GM12878 (cell line): ENCODE results near the gene TFDP1. TPM values are rescaled to one million over a fixed set of nuclear protein-coding genes. Genes with fewer than 3 reads are reported as not detected.

ENCODE experiments used
- ATAC-seq: fragments of 200-7000 bp; cut with Tn5 transposase; 3 replicates; pipeline ENCODE4 v1.9.1; 2020; ENCODE audit warnings: mild to moderate bottlenecking, moderate library complexity
- BruUV-seq: library from RNA; stranded (reverse); fragments of 400-500 nt; replicated peaks from 2 replicates; lab custom pipeline; 2021; lab: Mats Ljungman, UMichigan
- CTCF ChIA-PET: fragments of 300-600 bp; sonication (Branson Sonifier 250); formaldehyde crosslinking; extraction: SDS; loops from one replicate; lab custom pipeline; 2021; ENCODE audit warnings: inconsistent platforms; lab: Yijun Ruan, JAX
- POLR2A ChIA-PET: fragments of 350-600 bp; formaldehyde crosslinking; extraction: SDS; loops from one replicate; lab custom pipeline; 2021; ENCODE audit warnings: inconsistent platforms; lab: Charles Lee
- RAD21 ChIA-PET: fragments of 300-600 bp; sonication (Branson Sonifier 250); formaldehyde crosslinking; loops from one replicate; lab custom pipeline; 2023; ENCODE audit warnings: antibody characterized with exemption; ENCODE audit not compliant: unreplicated experiment; lab: Charles Lee
- SMC1A ChIA-PET: fragments of 300-600 bp; sonication (Branson Sonifier 250); formaldehyde crosslinking; loops from one replicate; lab custom pipeline; 2023; ENCODE audit not compliant: unreplicated experiment, uncharacterized antibody; lab: Charles Lee
- DNase-seq: peaks from one replicate; pipeline ENCODE4 v3.0.0-alpha.2; 2011; ENCODE audit warnings: low read depth, low spot score
- FAIRE-seq: peaks from 3 replicates; lab custom pipeline; 2011; peaks lifted over from hg19 to GRCh38; lab: Jason Lieb, UNC
- H2AFZ ChIP-seq: 2 replicates; pipeline ENCODE4 v1.6.0; 2011; ENCODE audit warnings: low read depth, low read length, control low read depth; ENCODE audit not compliant: control insufficient read depth
- H3K27ac ChIP-seq: 2 replicates; pipeline ENCODE4 v1.5.1; 2011; ENCODE audit warnings: control low read depth; ENCODE audit not compliant: control insufficient read depth, insufficient read depth
- H3K27me3 ChIP-seq, 2 experiments: replicated peaks in 1 of 2; 2 replicates each; pipeline versions ENCODE4 v1.6.0 to v1.6.1; 2011; ENCODE audit warnings: low read length in 1 of 2; ENCODE audit not compliant: control insufficient read depth in 2 of 2, insufficient read depth in 2 of 2
- H3K36me3 ChIP-seq, 2 experiments: 2 replicates each; pipeline ENCODE4 v1.5.1; 2011; ENCODE audit warnings: low read length in 1 of 2; ENCODE audit not compliant: control insufficient read depth in 2 of 2, insufficient read depth in 2 of 2
- H3K4me1 ChIP-seq: 2 replicates; pipeline ENCODE4 v1.6.1; 2011; ENCODE audit warnings: mild to moderate bottlenecking, low read length, moderate library complexity, mixed read lengths; ENCODE audit not compliant: control insufficient read depth, insufficient read depth
- H3K4me2 ChIP-seq: 2 replicates; pipeline ENCODE4 v1.6.0; 2011; ENCODE audit warnings: control low read depth; ENCODE audit not compliant: control insufficient read depth, insufficient read depth
- H3K4me3 ChIP-seq: fragments of 200-600 bp; sonication (generic); 2 replicates; pipeline ENCODE4 v1.5.1; 2016
- H3K79me2 ChIP-seq: 2 replicates; pipeline ENCODE4 v1.6.0; 2011; ENCODE audit warnings: low read length; ENCODE audit not compliant: control insufficient read depth, insufficient read depth
- H3K9ac ChIP-seq: 2 replicates; pipeline ENCODE4 v1.8.0; 2011; ENCODE audit warnings: low read length, control low read depth, mixed read lengths; ENCODE audit not compliant: control insufficient read depth, insufficient read depth
- H3K9me3 ChIP-seq: replicated peaks from 3 replicates; pipeline ENCODE4 v1.5.1; 2011; ENCODE audit warnings: mild to moderate bottlenecking, low read length; ENCODE audit not compliant: control insufficient read depth, insufficient read depth
- H4K20me1 ChIP-seq: 2 replicates; pipeline ENCODE4 v1.6.0; 2011; ENCODE audit not compliant: control insufficient read depth, insufficient read depth
- IRF5 ChIP-seq: fragments of 450-650 bp; IDR thresholded peaks from 2 replicates; pipeline ENCODE4 v1.6.1; 2017; ENCODE audit warnings: borderline replicate concordance
- ZBTB33 ChIP-seq: fragments of 450-650 bp; IDR thresholded peaks from 2 replicates; pipeline ENCODE4 v1.6.1; 2017; ENCODE audit warnings: mild to moderate bottlenecking
- WGBS: methylation state at CpG from one replicate; pipeline ENCODE4 v1.1.6; 2016; ENCODE audit warnings: low lambda C conversion rate; ENCODE audit not compliant: insufficient replicate concordance, insufficient coverage; ENCODE audit errors: missing lambda C conversion rate; 5-methylcytosine and 5-hydroxymethylcytosine counted together
- in situ Hi-C: fragments of 300-500 bp; cut with MboI; formaldehyde crosslinking; loops from 9 replicates; pipeline ENCODE4 v1.14.3; 2018; ENCODE audit warnings: mixed read lengths
- intact Hi-C: fragments of 100-400 bp; cut with micrococcal nuclease; formaldehyde crosslinking; loops from one replicate; pipeline ENCODE4 v1.14.2; 2022; ENCODE audit not compliant: unreplicated experiment
- polyA plus RNA-seq, 11 experiments: library from polyadenylated mRNA; depleted of rRNA in 4 of 11; unstranded in 6 of 11; stranded (reverse) in 5 of 11; fragments of >200 nt; fragmentation: Nextera tagmentation in 4 of 11; fragmentation: Illumina TruSeq in 1 of 11; extraction: Ambion mirVana in 4 of 11; extraction: Trizol in 1 of 11; gene quantifications; 1 replicate in 1 of 11; 2 replicates in 10 of 11; pipeline versions ENCODE4 v1.2.1 to v1.2.3, GENCODE V29; 2011 to 2016; ENCODE audit warnings: inconsistent platforms in 2 of 11, missing spikeins in 2 of 11, low read depth in 1 of 11
- total RNA-seq, 4 experiments: library from RNA; depleted of rRNA in 3 of 4; stranded (reverse); fragments of >200 nt in 3 of 4; fragmentation: Illumina TruSeq in 1 of 4; extraction: Trizol in 1 of 4; gene quantifications; 2 replicates each; pipeline versions ENCODE4 v1.2.1 to v1.2.3, GENCODE V29; 2013 to 2021

The TFDP1 gene
- total and polyA plus RNA-seq, 10 of the 15 experiments (the other 5 are each of a cell fraction or from before 2014, with no cell fraction given), result 37.7 to 254 (median 119) TPM

- ChIA-PET CTCF (no interaction called here), RAD21 (no interaction called here), SMC1A (no interaction called here)
- ATAC-seq (no peak), DNase-seq (no peak), FAIRE-seq (no peak)
- Histone ChIP-seq H3K4me1 (no peaks in the 10 kb centered on the region), H4K20me1 (no peaks in the 10 kb centered on the region), H3K27ac (no peak overlapping the region), H3K4me2 (no peak overlapping the region), H3K79me2 (no peaks in the 10 kb centered on the region; the same call in none of the 2 replicates)
- over 99% methylated on average over 14 of the region's 16 CpGs for WGBS
- BruUV-seq, result no TSS peak
- TF ChIP-seq ZBTB33, result no peak
- TF ChIP-seq IRF5, result no peak
- TF ChIP-seq, all 136 proteins: peak for 0
- peaks cover 11 to 39% of the 10 kb centered on the region in 2 experiments for H3K36me3 ChIP-seq
- H2AFZ ChIP-seq, result no peak overlapping the region
- intact Hi-C loops, result no loop called here
- POLR2A ChIA-PET, result no interaction called here
- no peak overlapping the region for H3K4me3 ChIP-seq
- no peak overlapping the region for H3K9ac ChIP-seq
- H3K9me3 ChIP-seq, result no peaks in the 10 kb centered on the region
- H3K27me3 ChIP-seq, result no peaks in the 10 kb centered on the region
- in situ Hi-C loops, result no loop called here
These were observed 42.6 kb downstream of the TFDP1 start for GRCh38 chr13:113627136-113627535.
